ENCODE results near the gene CADM1. TPM values are rescaled to one million over a fixed set of nuclear protein-coding genes. Genes with fewer than 3 reads are reported as not detected.

Gene CADM1
- total RNA-seq, 2 experiments from 2014 or later: 59.7 to 89.7 TPM

DNA sequence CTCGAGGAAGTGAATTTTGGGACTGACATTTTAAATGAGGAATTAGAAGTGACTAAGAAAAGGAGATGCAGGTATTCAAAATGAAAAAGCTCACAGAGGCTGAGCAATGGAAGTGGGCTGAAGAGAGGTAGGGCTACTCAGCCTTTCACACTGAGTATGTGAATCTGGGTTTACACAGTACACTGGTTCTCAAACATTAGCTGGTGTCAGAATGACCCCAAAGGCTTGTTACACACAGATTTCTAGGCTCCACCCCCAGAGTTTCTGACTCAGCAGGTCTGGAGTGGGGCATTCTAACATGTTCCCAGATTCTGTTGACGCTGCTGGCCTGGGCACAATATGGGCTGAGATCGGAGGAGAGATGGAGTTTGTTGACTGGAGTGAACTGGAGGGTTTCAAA, 32.8 kb downstream of the CADM1 start:
- Histone ChIP-seq H3K36me3 (ENCODE audit: insufficient read depth, low read length) (peaks cover 5% of the 10 kb centered on the region; the same call in 1 of the 2 replicates), H3K9me3 (ENCODE audit: low read length) (peaks cover 12% of the 10 kb centered on the region; the same call in 1 of the 2 replicates), H3K9me2 (ENCODE audit: insufficient read depth, low read length) (no peaks in the 10 kb centered on the region), H2AFZ (ENCODE audit: low read length) (peak overlapping the region; percentile 21; the same call in 1 of the 2 replicates), H3K4me3 (ENCODE audit: low read depth, low read length, poor library complexity, severe bottlenecking) (peak overlapping the region; percentile 26), H3K27ac (ENCODE audit: low read depth, low read length, poor library complexity, severe bottlenecking) (peak overlapping the region; percentile 87), H3K4me2 (ENCODE audit: low read length) (peak overlapping the region; percentile 72), H4K20me1 (ENCODE audit: insufficient read depth, low read length) (no peaks in the 10 kb centered on the region; the same call in 1 of the 2 replicates), H3K4me1 (ENCODE audit: insufficient read depth, low read length, poor library complexity, severe bottlenecking) (peaks cover 74% of the 10 kb centered on the region), H3K79me2 (ENCODE audit: insufficient read depth, low read depth, low read length) (peaks cover 54% of the 10 kb centered on the region)
- no TSS peak for BruUV-seq (replicated peaks)
- TF ChIP-seq EZH2phosphoT487 (IDR thresholded peaks at IDR 0.05; ENCODE audit: borderline replicate concordance, low read depth, low read length): no peak
- TF ChIP-seq, protein P1, sequence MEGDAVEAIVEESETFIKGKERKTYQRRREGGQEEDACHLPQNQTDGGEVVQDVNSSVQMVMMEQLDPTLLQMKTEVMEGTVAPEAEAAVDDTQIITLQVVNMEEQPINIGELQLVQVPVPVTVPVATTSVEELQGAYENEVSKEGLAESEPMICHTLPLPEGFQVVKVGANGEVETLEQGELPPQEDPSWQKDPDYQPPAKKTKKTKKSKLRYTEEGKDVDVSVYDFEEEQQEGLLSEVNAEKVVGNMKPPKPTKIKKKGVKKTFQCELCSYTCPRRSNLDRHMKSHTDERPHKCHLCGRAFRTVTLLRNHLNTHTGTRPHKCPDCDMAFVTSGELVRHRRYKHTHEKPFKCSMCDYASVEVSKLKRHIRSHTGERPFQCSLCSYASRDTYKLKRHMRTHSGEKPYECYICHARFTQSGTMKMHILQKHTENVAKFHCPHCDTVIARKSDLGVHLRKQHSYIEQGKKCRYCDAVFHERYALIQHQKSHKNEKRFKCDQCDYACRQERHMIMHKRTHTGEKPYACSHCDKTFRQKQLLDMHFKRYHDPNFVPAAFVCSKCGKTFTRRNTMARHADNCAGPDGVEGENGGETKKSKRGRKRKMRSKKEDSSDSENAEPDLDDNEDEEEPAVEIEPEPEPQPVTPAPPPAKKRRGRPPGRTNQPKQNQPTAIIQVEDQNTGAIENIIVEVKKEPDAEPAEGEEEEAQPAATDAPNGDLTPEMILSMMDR (conservative IDR thresholded peaks at IDR 0.05; ENCODE audit: low read length): no peak
- ChIA-PET CTCF (ENCODE audit: unreplicated experiment) (interaction anchor here (1.0 to 1.8 kb wide), 2 partner anchors 8 to 31 kb away, joined by 3 to 8 read pairs; no protein-coding TSS in a partner anchor), POLR2A (interaction anchor here (0.6 to 4.5 kb wide), 8 partner anchors 9 to 51 kb away, joined by 3 to 23 read pairs (median 3); no protein-coding TSS in a partner anchor)
- intact Hi-C loops (cut with micrococcal nuclease; ENCODE audit: unreplicated experiment): no loop called here
- peak; percentile 26 for DNase-seq (ENCODE audit: low spot score)

DNA sequence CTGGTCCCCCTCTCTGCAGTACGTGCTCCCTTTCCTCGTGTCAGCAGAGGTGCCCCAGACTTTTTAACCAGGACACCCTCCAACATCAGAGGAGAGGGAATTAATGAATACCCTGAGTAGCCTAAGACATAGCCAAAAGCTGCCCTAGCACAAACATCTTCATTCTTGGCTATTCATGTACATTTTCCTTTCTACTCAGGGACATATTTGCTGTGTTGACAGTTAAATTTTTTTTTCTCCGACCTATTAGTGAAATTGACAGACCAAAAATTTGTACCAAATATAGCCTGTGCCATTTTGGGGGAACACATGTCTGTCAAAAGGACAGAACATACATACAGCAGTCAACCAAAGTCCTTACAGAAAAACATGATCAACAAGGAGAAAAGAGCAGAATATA, 33.3 kb downstream of the CADM1 start:
- no TSS peak for BruUV-seq (replicated peaks)
- DNase-seq (ENCODE audit: low spot score): no peak
- Histone ChIP-seq H3K4me1 (ENCODE audit: insufficient read depth, low read length, poor library complexity, severe bottlenecking) (peaks cover 78% of the 10 kb centered on the region), H3K4me3 (ENCODE audit: low read depth, low read length, poor library complexity, severe bottlenecking) (peak overlapping the region; percentile 26), H3K4me2 (ENCODE audit: low read length) (peak overlapping the region; percentile 72), H3K9me3 (ENCODE audit: low read length) (peaks cover 12% of the 10 kb centered on the region; the same call in 1 of the 2 replicates), H3K9me2 (ENCODE audit: insufficient read depth, low read length) (no peaks in the 10 kb centered on the region), H3K79me2 (ENCODE audit: insufficient read depth, low read depth, low read length) (peaks cover 54% of the 10 kb centered on the region), H2AFZ (ENCODE audit: low read length) (peak overlapping the region; percentile 21; the same call in 1 of the 2 replicates), H3K36me3 (ENCODE audit: insufficient read depth, low read length) (peaks cover 5% of the 10 kb centered on the region; the same call in 1 of the 2 replicates), H3K27ac (ENCODE audit: low read depth, low read length, poor library complexity, severe bottlenecking) (peak overlapping the region; percentile 87), H4K20me1 (ENCODE audit: insufficient read depth, low read length) (no peaks in the 10 kb centered on the region; the same call in 1 of the 2 replicates)
- CTCF ChIA-PET (ENCODE audit: unreplicated experiment): no interaction called here
- intact Hi-C loops (cut with micrococcal nuclease; ENCODE audit: unreplicated experiment): no loop called here
- TF ChIP-seq, protein P1 (conservative IDR thresholded peaks at IDR 0.05; ENCODE audit: low read length): no peak
- no peak for TF ChIP-seq EZH2phosphoT487 (IDR thresholded peaks at IDR 0.05; ENCODE audit: borderline replicate concordance, low read depth, low read length)
- POLR2A ChIA-PET: interaction anchor here (0.8 to 4.5 kb wide), 8 partner anchors 12 to 51 kb away, joined by 3 to 23 read pairs (median 6); no protein-coding TSS in a partner anchor

DNA sequence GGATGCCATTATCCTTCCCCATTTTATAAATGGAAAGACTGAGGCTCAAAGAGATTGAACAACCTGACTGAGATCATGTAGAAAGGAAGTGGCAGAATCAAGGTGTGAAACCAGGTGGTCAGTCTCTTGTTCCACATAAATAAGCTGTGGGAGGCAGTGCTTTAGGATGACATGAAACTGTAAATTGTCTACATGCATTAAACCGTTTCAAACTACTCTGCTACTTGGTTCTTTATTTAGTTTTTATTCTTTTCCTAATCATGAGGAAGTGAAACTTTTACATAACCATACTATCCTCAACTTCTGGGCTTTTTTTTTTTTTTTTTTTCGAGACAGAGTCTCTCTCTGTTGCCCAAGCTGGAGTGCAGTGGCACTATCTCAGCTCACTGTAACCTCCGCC, 34.9 kb downstream of the CADM1 start:
- TF ChIP-seq, protein P1 (conservative IDR thresholded peaks at IDR 0.05; ENCODE audit: low read length): no peak
- no peak for TF ChIP-seq EZH2phosphoT487 (IDR thresholded peaks at IDR 0.05; ENCODE audit: borderline replicate concordance, low read depth, low read length)
- ChIA-PET CTCF (ENCODE audit: unreplicated experiment) (no interaction called here), POLR2A (interaction anchor here (0.6 to 4.5 kb wide), 14 partner anchors 11 to 1036 kb away, joined by 3 to 23 read pairs (median 4); partner anchors contain the start of gene CADM1)
- intact Hi-C loops (cut with micrococcal nuclease; ENCODE audit: unreplicated experiment): loop anchor here (1.0 to 2.0 kb wide), 2 partner anchors 34 to 79 kb away; no protein-coding TSS in a partner anchor
- Histone ChIP-seq H2AFZ (ENCODE audit: low read length) (no peak overlapping the region), H3K9me3 (ENCODE audit: low read length) (peaks cover 12% of the 10 kb centered on the region; the same call in 1 of the 2 replicates), H3K27ac (ENCODE audit: low read depth, low read length, poor library complexity, severe bottlenecking) (peak overlapping the region; percentile 87), H4K20me1 (ENCODE audit: insufficient read depth, low read length) (no peaks in the 10 kb centered on the region; the same call in 1 of the 2 replicates), H3K9me2 (ENCODE audit: insufficient read depth, low read length) (no peaks in the 10 kb centered on the region), H3K36me3 (ENCODE audit: insufficient read depth, low read length) (peaks cover 5% of the 10 kb centered on the region; the same call in 1 of the 2 replicates), H3K4me1 (ENCODE audit: insufficient read depth, low read length, poor library complexity, severe bottlenecking) (peaks cover 94% of the 10 kb centered on the region), H3K79me2 (ENCODE audit: insufficient read depth, low read depth, low read length) (peaks cover 54% of the 10 kb centered on the region), H3K4me3 (ENCODE audit: low read depth, low read length, poor library complexity, severe bottlenecking) (peak overlapping the region; percentile 38), H3K4me2 (ENCODE audit: low read length) (peak overlapping the region; percentile 48)
- BruUV-seq (replicated peaks): no TSS peak
- DNase-seq (ENCODE audit: low spot score): peak; percentile 94
